ENCODE results near the gene AFAP1L2. TPM values are rescaled to one million over a fixed set of nuclear protein-coding genes. Genes with fewer than 3 reads are reported as not detected.

AFAP1L2 gene
- polyA plus RNA-seq, 3 donors, result 0.01 to 0.43 TPM; not detected in 1

DNA sequence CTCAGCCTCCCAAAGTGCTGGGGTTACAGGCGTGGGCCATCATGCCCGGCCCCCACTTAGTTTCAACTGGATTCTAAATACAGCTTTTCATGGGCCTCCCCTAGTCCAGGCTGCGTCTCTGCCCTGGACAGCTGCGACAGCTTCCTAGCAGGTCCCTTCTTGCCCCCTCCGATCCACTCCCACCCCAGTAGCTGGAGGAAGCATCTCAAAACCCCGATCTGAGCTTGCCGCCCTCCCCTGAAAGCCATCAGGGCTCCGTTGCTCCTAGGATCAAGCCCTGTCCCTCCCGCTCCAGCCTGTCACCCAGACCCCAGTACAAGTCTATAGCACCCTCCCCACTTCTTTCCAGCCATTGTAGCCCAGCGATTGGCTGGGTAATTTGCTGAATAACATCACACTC, 100.7 kb downstream of the AFAP1L2 start:
- no peaks in the 10 kb centered on the region for H4K20me1 ChIP-seq (ENCODE audit: insufficient read depth, low read length)
- H3K9me3 ChIP-seq (replicated peaks in 1 of 2; ENCODE audit: control insufficient read depth in 1 of 2, insufficient read depth in 1 of 2, low read length in 2 of 2), result no peaks in the 10 kb centered on the region
- Mint-ChIP-seq H3K4me1 (peaks cover 13% of the 10 kb centered on the region), H3K27ac (peak overlapping the region in 2 of 7 donors; percentile 4 to 79), H3K4me3 (peak overlapping the region in 1 of 2 donors; percentile 37), H3K36me3 (no peaks in the 10 kb centered on the region), H3K27me3 (ENCODE audit: low read depth in 3 of 3) (peaks cover 5 to 12% (median 6%) of the 10 kb centered on the region in 3 donors), H3K9me3 (peaks cover 0 to 2% (median 0%) of the 10 kb centered on the region in 7 donors)
- H3K27ac ChIP-seq (ENCODE audit: low read depth in 1 of 2, low read length in 2 of 2), result no peak overlapping the region
- H3K9ac ChIP-seq (ENCODE audit: insufficient read depth, low read length, poor library complexity, severe bottlenecking), result no peak overlapping the region
- no peaks in the 10 kb centered on the region for H3K79me2 ChIP-seq (ENCODE audit: insufficient read depth, low read length)
- no peaks in the 10 kb centered on the region for H3K27me3 ChIP-seq (ENCODE audit: control insufficient read depth in 2 of 2, insufficient read depth in 2 of 2, low read length in 2 of 2)
- no peak overlapping the region for H3K4me3 ChIP-seq (replicated peaks in 1 of 3; ENCODE audit: low read depth in 2 of 3, low read length in 3 of 3)
- no peak overlapping the region for H3K4me2 ChIP-seq (replicated peaks; ENCODE audit: extremely low read depth, low read length, poor library complexity, severe bottlenecking)
- intact Hi-C loops (cut with micrococcal nuclease), result no loop called here
- no peak for DNase-seq
- TF ChIP-seq, protein P1, sequence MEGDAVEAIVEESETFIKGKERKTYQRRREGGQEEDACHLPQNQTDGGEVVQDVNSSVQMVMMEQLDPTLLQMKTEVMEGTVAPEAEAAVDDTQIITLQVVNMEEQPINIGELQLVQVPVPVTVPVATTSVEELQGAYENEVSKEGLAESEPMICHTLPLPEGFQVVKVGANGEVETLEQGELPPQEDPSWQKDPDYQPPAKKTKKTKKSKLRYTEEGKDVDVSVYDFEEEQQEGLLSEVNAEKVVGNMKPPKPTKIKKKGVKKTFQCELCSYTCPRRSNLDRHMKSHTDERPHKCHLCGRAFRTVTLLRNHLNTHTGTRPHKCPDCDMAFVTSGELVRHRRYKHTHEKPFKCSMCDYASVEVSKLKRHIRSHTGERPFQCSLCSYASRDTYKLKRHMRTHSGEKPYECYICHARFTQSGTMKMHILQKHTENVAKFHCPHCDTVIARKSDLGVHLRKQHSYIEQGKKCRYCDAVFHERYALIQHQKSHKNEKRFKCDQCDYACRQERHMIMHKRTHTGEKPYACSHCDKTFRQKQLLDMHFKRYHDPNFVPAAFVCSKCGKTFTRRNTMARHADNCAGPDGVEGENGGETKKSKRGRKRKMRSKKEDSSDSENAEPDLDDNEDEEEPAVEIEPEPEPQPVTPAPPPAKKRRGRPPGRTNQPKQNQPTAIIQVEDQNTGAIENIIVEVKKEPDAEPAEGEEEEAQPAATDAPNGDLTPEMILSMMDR (IDR thresholded peaks at IDR 0.05), result no peak
- no peaks in the 10 kb centered on the region for H3K36me3 ChIP-seq (replicated peaks in 1 of 2; ENCODE audit: control insufficient read depth in 1 of 2, insufficient read depth in 2 of 2, low read length in 2 of 2)
- peaks cover 8 to 11% of the 10 kb centered on the region in 2 donors for H3K4me1 ChIP-seq (ENCODE audit: control insufficient read depth in 1 of 2, insufficient read depth in 2 of 2, low read length in 2 of 2)
- 86% methylated on average over 5 of the region's 10 CpGs for WGBS (ENCODE audit: insufficient coverage)
- H2AFZ ChIP-seq (ENCODE audit: insufficient read depth, low read depth, low read length, poor library complexity, severe bottlenecking), result no peak overlapping the region

DNA sequence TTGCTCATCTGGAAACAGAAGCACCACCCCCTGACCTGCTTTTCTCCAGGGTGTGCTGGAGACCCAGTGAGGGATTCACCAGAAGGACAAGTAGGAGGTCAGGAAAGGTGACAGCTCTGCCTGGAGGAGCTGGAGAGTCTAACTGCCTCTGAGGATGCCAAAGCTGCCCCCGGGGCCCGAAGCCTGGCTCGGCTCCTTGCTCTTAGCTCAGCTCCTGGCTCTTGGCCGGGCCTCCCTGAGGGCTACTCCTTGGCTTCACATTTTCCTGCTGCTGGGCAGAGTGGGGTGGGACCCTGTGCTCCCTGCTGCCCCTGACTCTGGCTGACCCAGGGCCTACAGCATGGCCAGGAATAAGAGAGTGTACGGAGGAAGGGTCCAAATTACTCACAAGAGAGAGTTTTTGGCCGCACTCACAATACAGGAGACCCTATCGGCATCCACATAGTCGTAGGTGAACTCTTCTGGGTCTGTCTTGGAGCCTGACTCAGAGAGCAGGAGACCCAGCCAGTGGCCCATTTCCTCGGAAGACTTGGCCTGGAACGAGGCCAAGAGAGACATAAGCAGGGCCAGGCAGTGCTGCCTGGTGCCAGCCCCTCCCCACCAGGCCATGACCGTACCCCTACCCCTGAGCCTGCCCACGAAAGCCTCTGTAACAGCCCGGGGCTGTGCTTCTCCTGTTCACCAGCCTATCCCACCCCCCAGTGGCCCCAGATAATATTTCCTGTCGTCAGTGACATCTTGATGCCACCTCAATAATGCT, 102.2 kb downstream of the AFAP1L2 start:
- Histone ChIP-seq H3K79me2 (ENCODE audit: insufficient read depth, low read length) (no peaks in the 10 kb centered on the region), H3K27me3 (ENCODE audit: control insufficient read depth in 2 of 2, insufficient read depth in 2 of 2, low read length in 2 of 2) (no peaks in the 10 kb centered on the region), H3K36me3 (replicated peaks in 1 of 2; ENCODE audit: control insufficient read depth in 1 of 2, insufficient read depth in 2 of 2, low read length in 2 of 2) (no peaks in the 10 kb centered on the region), H4K20me1 (ENCODE audit: insufficient read depth, low read length) (no peaks in the 10 kb centered on the region), H3K4me1 (ENCODE audit: control insufficient read depth in 1 of 2, insufficient read depth in 2 of 2, low read length in 2 of 2) (peaks cover 8 to 11% of the 10 kb centered on the region in 2 donors), H3K9ac (ENCODE audit: insufficient read depth, low read length, poor library complexity, severe bottlenecking) (no peak overlapping the region), H3K4me2 (replicated peaks; ENCODE audit: extremely low read depth, low read length, poor library complexity, severe bottlenecking) (no peak overlapping the region), H3K4me3 (replicated peaks in 1 of 3; ENCODE audit: low read depth in 2 of 3, low read length in 3 of 3) (no peak overlapping the region), H3K9me3 (replicated peaks in 1 of 2; ENCODE audit: control insufficient read depth in 1 of 2, insufficient read depth in 1 of 2, low read length in 2 of 2) (no peaks in the 10 kb centered on the region), H2AFZ (ENCODE audit: insufficient read depth, low read depth, low read length, poor library complexity, severe bottlenecking) (no peak overlapping the region), H3K27ac (ENCODE audit: low read depth in 1 of 2, low read length in 2 of 2) (no peak overlapping the region)
- 73% methylated on average over 12 of the region's 14 CpGs for whole genome bisulfite sequencing (ENCODE audit: insufficient coverage)
- H3K27me3 Mint-ChIP-seq (ENCODE audit: low read depth in 3 of 3), result peaks cover 5 to 12% (median 6%) of the 10 kb centered on the region in 3 donors
- TF ChIP-seq, protein P1 (IDR thresholded peaks at IDR 0.05), result no peak
- H3K4me1 Mint-ChIP-seq, result peaks cover 13% of the 10 kb centered on the region
- DNase-seq, result no peak
- no peak overlapping the region for H3K4me3 Mint-ChIP-seq
- no peaks in the 10 kb centered on the region for H3K36me3 Mint-ChIP-seq
- H3K27ac Mint-ChIP-seq, result no peak overlapping the region
- intact Hi-C loops (cut with micrococcal nuclease), result no loop called here
- peaks cover 0 to 2% (median 0%) of the 10 kb centered on the region in 7 donors for H3K9me3 Mint-ChIP-seq
